ENCODE measurements around the gene GABRA4.

DNA sequence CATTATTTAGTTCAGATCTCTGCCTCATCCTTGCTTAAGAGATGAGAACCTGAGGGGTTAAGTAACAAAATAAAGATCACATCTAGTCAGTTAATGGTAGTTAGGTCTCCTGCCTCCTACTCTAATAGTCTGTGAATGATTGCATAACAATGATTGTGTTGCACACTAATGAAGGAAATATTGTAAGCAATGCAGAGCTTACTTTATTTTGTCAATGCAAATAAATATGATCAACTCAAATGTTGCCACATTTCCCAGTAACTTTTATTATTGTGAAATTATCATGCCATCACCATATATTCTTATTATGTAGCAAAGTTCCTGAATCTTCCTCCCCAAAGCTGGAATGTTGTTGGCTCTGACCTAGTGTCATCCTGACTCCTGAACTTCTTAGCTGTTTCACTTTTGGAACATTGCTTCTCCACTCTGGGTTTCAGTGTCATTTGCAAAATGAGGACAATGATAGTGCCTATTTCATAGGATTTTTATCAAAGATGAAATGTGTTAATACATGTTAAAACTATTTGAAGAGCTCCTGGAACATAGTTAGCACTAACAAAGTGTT lies 17.0 kb upstream of the GABRA4 start:
- TF ChIP-seq, protein P1, sequence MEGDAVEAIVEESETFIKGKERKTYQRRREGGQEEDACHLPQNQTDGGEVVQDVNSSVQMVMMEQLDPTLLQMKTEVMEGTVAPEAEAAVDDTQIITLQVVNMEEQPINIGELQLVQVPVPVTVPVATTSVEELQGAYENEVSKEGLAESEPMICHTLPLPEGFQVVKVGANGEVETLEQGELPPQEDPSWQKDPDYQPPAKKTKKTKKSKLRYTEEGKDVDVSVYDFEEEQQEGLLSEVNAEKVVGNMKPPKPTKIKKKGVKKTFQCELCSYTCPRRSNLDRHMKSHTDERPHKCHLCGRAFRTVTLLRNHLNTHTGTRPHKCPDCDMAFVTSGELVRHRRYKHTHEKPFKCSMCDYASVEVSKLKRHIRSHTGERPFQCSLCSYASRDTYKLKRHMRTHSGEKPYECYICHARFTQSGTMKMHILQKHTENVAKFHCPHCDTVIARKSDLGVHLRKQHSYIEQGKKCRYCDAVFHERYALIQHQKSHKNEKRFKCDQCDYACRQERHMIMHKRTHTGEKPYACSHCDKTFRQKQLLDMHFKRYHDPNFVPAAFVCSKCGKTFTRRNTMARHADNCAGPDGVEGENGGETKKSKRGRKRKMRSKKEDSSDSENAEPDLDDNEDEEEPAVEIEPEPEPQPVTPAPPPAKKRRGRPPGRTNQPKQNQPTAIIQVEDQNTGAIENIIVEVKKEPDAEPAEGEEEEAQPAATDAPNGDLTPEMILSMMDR (IDR thresholded peaks at IDR 0.05) = no peak
- TF ChIP-seq POLR2A (IDR thresholded peaks at IDR 0.05) (no peak), POLR2AphosphoS5 (IDR thresholded peaks at IDR 0.05) (no peak), EP300 (IDR thresholded peaks at IDR 0.05) (no peak)
